ENCODE measurements around the gene RTKN. TPM values are rescaled to one million over a fixed set of nuclear protein-coding genes. Genes with fewer than 3 reads are reported as not detected.

Gene RTKN
- total RNA-seq, 4 donors from 2014 or later: 44.9 to 71.8 (median 48.3) TPM

- intact Hi-C loops (cut with DNase I; ENCODE audit: low total_unique reads): loop anchor here (5.0 kb wide), 1 partner anchor 104 kb away; no protein-coding TSS in a partner anchor
- 0 to 1% methylated on average over 35 to 49 of the region's 50 CpGs for WGBS, 2 donors
- peak within 1 kb of the TSS; percentile 82 for H3K4me3 ChIP-seq (ENCODE audit: low read depth, poor library complexity, severe bottlenecking)
- TF ChIP-seq, protein P1, sequence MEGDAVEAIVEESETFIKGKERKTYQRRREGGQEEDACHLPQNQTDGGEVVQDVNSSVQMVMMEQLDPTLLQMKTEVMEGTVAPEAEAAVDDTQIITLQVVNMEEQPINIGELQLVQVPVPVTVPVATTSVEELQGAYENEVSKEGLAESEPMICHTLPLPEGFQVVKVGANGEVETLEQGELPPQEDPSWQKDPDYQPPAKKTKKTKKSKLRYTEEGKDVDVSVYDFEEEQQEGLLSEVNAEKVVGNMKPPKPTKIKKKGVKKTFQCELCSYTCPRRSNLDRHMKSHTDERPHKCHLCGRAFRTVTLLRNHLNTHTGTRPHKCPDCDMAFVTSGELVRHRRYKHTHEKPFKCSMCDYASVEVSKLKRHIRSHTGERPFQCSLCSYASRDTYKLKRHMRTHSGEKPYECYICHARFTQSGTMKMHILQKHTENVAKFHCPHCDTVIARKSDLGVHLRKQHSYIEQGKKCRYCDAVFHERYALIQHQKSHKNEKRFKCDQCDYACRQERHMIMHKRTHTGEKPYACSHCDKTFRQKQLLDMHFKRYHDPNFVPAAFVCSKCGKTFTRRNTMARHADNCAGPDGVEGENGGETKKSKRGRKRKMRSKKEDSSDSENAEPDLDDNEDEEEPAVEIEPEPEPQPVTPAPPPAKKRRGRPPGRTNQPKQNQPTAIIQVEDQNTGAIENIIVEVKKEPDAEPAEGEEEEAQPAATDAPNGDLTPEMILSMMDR (IDR thresholded peaks at IDR 0.05): peak in 1 of 3 donors; percentile 84
- TF ChIP-seq POLR2A (IDR thresholded peaks at IDR 0.05): no peak
- DNase-seq (ENCODE audit: low spot score in 2 of 2): peak; percentile 98 to 100
Measured at GRCh38 chr2:74482801-74483674, 41.3 kb upstream of the RTKN start, which contains the start of the genes CCDC142 and TTC31. Gene CCDC142 (minus strand): TSS chr2:74482998. CDS start chr2:74482837, 161 bp downstream. Gene TTC31 (plus strand): TSS chr2:74483081. CDS start chr2:74483096, 15 bp downstream.

DNA sequence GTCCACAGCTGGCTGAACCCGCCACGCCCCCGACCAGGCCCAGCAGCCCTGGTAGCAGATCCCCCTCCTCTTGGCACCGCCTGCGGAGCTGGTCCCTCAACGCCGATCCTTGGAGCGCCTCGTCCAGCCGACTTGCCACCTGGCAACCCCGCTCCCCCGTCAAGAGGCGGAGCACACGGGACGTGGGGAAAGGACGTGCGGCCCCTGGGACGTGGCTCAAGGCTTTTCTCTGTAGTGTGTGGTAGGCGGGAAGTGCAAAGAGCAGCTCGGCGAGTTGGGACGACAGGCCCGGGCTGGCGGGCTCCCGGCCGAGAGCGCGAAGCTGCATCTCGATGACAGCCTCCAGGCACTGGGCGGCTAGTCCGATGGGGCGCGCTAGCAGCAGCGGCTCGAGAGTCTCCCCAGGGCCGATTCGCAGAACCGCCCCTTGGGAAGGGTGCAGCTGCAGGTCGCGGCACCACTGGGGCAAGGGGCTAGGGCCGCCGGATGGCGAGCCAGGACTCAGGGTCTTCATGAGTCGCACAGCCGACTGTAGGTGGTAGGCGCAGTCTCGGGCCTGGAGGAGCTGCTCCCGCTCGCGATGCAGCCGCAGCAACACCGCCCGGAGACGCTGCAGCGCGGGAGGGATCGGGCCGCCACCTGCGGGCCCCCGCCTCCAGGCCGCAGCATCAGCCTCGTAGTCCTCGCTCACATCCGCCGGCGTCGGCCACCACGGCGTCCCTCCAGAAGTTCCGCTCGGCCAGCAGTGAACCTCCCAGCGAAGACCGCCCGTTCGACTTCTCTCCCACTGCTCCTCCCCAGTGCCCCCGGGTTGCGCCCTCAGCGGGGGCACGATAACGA lies 40.4 kb upstream of the RTKN start:
- WGBS, 2 donors: 0 to 3% methylated on average over 29 to 62 of the region's 80 CpGs
- DNase-seq (ENCODE audit: low spot score in 2 of 2): peak in 1 of 2 donors; percentile 92
- H3K4me3 ChIP-seq (ENCODE audit: low read depth, poor library complexity, severe bottlenecking): peak overlapping the region; percentile 82
- TF ChIP-seq, protein P1 (IDR thresholded peaks at IDR 0.05): no peak
- TF ChIP-seq POLR2A (IDR thresholded peaks at IDR 0.05): no peak
- intact Hi-C loops (cut with DNase I; ENCODE audit: low total_unique reads): loop anchor here (5.0 kb wide), 1 partner anchor 105 kb away; no protein-coding TSS in a partner anchor

DNA sequence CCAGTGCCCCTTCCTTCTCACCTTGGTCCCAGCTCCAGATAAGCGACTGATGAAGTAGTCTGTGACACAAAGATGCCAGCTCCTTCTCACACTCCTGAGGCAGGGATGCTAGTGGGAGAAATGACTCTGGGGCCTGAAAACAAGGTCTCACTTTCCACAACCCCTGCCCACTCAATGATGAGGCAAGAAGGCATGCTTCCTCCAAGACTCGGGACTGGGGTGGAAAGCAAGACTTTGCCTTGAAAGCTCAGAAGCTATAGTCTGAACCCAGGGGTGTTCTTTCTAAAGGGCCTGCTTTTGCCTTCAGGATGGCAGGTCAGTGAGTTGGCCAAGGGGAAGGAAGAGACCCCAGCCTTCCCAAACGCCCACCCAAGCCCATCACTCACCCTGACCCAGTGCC lies 39.7 kb upstream of the RTKN start:
- H3K4me3 ChIP-seq (ENCODE audit: low read depth, poor library complexity, severe bottlenecking): peak overlapping the region; percentile 82
- TF ChIP-seq, protein P1 (IDR thresholded peaks at IDR 0.05): no peak
- no peak for TF ChIP-seq POLR2A (IDR thresholded peaks at IDR 0.05)
- WGBS, 2 donors: 46 to 54% methylated on average over 3 of the region's 3 CpGs
- DNase-seq (ENCODE audit: low spot score in 2 of 2): no peak
- intact Hi-C loops (cut with DNase I; ENCODE audit: low total_unique reads): loop anchor here (5.0 kb wide), 1 partner anchor 106 kb away; no protein-coding TSS in a partner anchor

DNA sequence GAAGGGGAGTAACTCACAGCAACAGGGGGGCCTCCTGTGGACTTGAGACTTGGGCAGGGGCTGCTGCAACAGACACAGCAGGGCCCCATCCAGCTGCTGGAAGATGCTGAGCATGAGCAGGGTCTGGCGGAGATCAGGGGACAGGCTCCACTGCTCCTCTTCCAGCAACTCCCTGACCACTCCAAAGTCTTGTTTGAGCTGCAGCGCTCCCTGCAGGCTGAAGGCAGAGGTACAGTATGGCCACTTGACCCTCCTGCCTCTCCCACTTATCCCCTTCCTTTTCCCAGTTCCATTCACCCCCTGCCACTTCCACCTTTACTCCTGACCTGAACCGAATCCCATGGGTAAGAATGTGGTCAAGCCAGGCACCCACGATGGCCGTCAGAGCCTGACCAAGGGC lies 33.2 kb upstream of the RTKN start:
- TF ChIP-seq, protein P1 (IDR thresholded peaks at IDR 0.05): no peak
- no peak for TF ChIP-seq POLR2A (IDR thresholded peaks at IDR 0.05)
- no peak overlapping the region for H3K4me3 ChIP-seq (ENCODE audit: low read depth, poor library complexity, severe bottlenecking)
- WGBS, 2 donors: 90 to 93% methylated on average over 5 of the region's 5 CpGs
- DNase-seq (ENCODE audit: low spot score in 2 of 2): no peak
- intact Hi-C loops (cut with DNase I; ENCODE audit: low total_unique reads): no loop called here

DNA sequence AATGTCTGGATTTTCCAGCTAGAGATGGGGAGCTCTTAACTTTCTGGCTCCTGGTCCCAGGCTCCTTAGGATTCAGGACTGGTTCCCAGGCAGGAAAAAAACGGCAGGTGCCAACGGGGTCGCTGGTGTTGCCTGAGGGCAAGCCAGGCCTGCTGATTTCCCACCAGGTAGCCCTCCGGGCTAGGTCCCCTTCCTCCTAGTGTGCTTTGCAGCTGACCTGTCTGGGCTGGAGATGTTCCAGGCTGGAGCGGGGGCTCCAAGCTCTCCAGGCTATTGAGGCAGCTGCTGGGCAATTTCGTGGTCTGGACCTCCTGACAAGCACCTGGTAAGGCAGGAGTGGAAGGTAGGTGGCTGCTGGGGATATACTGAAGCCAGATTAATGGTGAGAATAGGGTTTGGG lies 32.7 kb upstream of the RTKN start:
- no peak overlapping the region for H3K4me3 ChIP-seq (ENCODE audit: low read depth, poor library complexity, severe bottlenecking)
- WGBS, 2 donors: 87 to 90% methylated on average over 6 of the region's 6 CpGs
- TF ChIP-seq POLR2A (IDR thresholded peaks at IDR 0.05): no peak
- TF ChIP-seq, protein P1 (IDR thresholded peaks at IDR 0.05): no peak
- intact Hi-C loops (cut with DNase I; ENCODE audit: low total_unique reads): no loop called here
- no peak for DNase-seq (ENCODE audit: low spot score in 2 of 2)

Measured in lower leg skin (tissue), 4 donors.